Mucosa of stomach (tissue), 1 donor: ENCODE measurements around the gene CADM2.

Experiments
- H3K27me3 ChIP-seq: one replicate; pipeline ENCODE4 v1.7.0; 2013; ENCODE audit warnings: mild to moderate bottlenecking, low read length; ENCODE audit not compliant: control insufficient read depth, insufficient read depth
- H3K36me3 ChIP-seq: one replicate; pipeline ENCODE4 v1.7.0; 2013; ENCODE audit warnings: low read length; ENCODE audit not compliant: control insufficient read depth, insufficient read depth
- H3K4me1 ChIP-seq: one replicate; pipeline ENCODE4 v1.7.0; 2013; ENCODE audit warnings: mild to moderate bottlenecking, low read length; ENCODE audit not compliant: control insufficient read depth, insufficient read depth
- H3K4me3 ChIP-seq: one replicate; pipeline ENCODE4 v1.7.0; 2013; ENCODE audit warnings: low read length
- H3K9ac ChIP-seq: one replicate; pipeline ENCODE4 v1.7.0; 2013; ENCODE audit warnings: mild to moderate bottlenecking, low read length, moderate library complexity
- H3K9me3 ChIP-seq: one replicate; pipeline ENCODE4 v1.7.0; 2013; ENCODE audit warnings: mild to moderate bottlenecking, low read length, moderate library complexity; ENCODE audit not compliant: control insufficient read depth
- donor health status: Pancreatic carcinoma.

Gene CADM2

GRCh38 chr3:84987706-84988504 is 29.1 kb downstream of the CADM2 start:
- Histone ChIP-seq H3K27me3 (no peaks in the 10 kb centered on the region), H3K9ac (no peak overlapping the region), H3K4me1 (no peaks in the 10 kb centered on the region), H3K4me3 (no peak overlapping the region), H3K36me3 (no peaks in the 10 kb centered on the region), H3K9me3 (no peaks in the 10 kb centered on the region)

- no peak overlapping the region for H3K9ac ChIP-seq
- H3K27me3 ChIP-seq: no peaks in the 10 kb centered on the region
- H3K4me1 ChIP-seq: no peaks in the 10 kb centered on the region
- H3K4me3 ChIP-seq: no peak overlapping the region
- H3K9me3 ChIP-seq: no peaks in the 10 kb centered on the region
- H3K36me3 ChIP-seq: no peaks in the 10 kb centered on the region
These were observed 30.3 kb downstream of the CADM2 start for GRCh38 chr3:84989102-84989501.

GRCh38 chr3:84991422-84991900 is 32.7 kb downstream of the CADM2 start:
- Histone ChIP-seq H3K9ac (no peak overlapping the region), H3K27me3 (no peaks in the 10 kb centered on the region), H3K4me1 (no peaks in the 10 kb centered on the region), H3K36me3 (no peaks in the 10 kb centered on the region), H3K4me3 (no peak overlapping the region), H3K9me3 (no peaks in the 10 kb centered on the region)

GRCh38 chr3:84993956-84994355 is 35.2 kb downstream of the CADM2 start:
- no peaks in the 10 kb centered on the region for H3K27me3 ChIP-seq
- H3K9me3 ChIP-seq: no peaks in the 10 kb centered on the region
- no peaks in the 10 kb centered on the region for H3K36me3 ChIP-seq
- H3K4me1 ChIP-seq: no peaks in the 10 kb centered on the region
- no peak overlapping the region for H3K4me3 ChIP-seq
- H3K9ac ChIP-seq: no peak overlapping the region

GRCh38 chr3:84998545-84998944 is 39.8 kb downstream of the CADM2 start:
- no peaks in the 10 kb centered on the region for H3K9me3 ChIP-seq
- H3K9ac ChIP-seq: no peak overlapping the region
- no peaks in the 10 kb centered on the region for H3K27me3 ChIP-seq
- no peaks in the 10 kb centered on the region for H3K36me3 ChIP-seq
- H3K4me1 ChIP-seq: no peaks in the 10 kb centered on the region
- no peak overlapping the region for H3K4me3 ChIP-seq

GRCh38 chr3:85003479-85003878 is 44.7 kb downstream of the CADM2 start:
- H3K36me3 ChIP-seq: no peaks in the 10 kb centered on the region
- no peak overlapping the region for H3K9ac ChIP-seq
- no peaks in the 10 kb centered on the region for H3K4me1 ChIP-seq
- H3K27me3 ChIP-seq: no peaks in the 10 kb centered on the region
- no peak overlapping the region for H3K4me3 ChIP-seq
- no peaks in the 10 kb centered on the region for H3K9me3 ChIP-seq

GRCh38 chr3:85004147-85004546 is 45.4 kb downstream of the CADM2 start:
- Histone ChIP-seq H3K27me3 (no peaks in the 10 kb centered on the region), H3K4me1 (no peaks in the 10 kb centered on the region), H3K4me3 (no peak overlapping the region), H3K9ac (no peak overlapping the region), H3K9me3 (no peaks in the 10 kb centered on the region), H3K36me3 (no peaks in the 10 kb centered on the region)

GRCh38 chr3:85005946-85006345 is 47.2 kb downstream of the CADM2 start:
- Histone ChIP-seq H3K9me3 (no peaks in the 10 kb centered on the region), H3K4me1 (no peaks in the 10 kb centered on the region), H3K9ac (no peak overlapping the region), H3K27me3 (no peaks in the 10 kb centered on the region), H3K4me3 (no peak overlapping the region), H3K36me3 (no peaks in the 10 kb centered on the region)

- Histone ChIP-seq H3K9me3 (no peaks in the 10 kb centered on the region), H3K9ac (no peak overlapping the region), H3K4me3 (no peak overlapping the region), H3K36me3 (no peaks in the 10 kb centered on the region), H3K27me3 (no peaks in the 10 kb centered on the region), H3K4me1 (no peaks in the 10 kb centered on the region)
These were observed 48.7 kb downstream of the CADM2 start for GRCh38 chr3:85007195-85008094.

GRCh38 chr3:85020828-85021227 is 62.0 kb downstream of the CADM2 start:
- Histone ChIP-seq H3K4me3 (no peak overlapping the region), H3K4me1 (no peaks in the 10 kb centered on the region), H3K36me3 (no peaks in the 10 kb centered on the region), H3K9ac (no peak overlapping the region), H3K27me3 (no peaks in the 10 kb centered on the region), H3K9me3 (no peaks in the 10 kb centered on the region)

- no peaks in the 10 kb centered on the region for H3K27me3 ChIP-seq
These were observed 71.3 kb downstream of the CADM2 start for GRCh38 chr3:85030052-85030451.

GRCh38 chr3:85037203-85037602 is 78.4 kb downstream of the CADM2 start:
- Histone ChIP-seq H3K36me3 (no peaks in the 10 kb centered on the region), H3K9ac (no peak overlapping the region), H3K27me3 (no peaks in the 10 kb centered on the region), H3K4me3 (no peak overlapping the region), H3K4me1 (no peaks in the 10 kb centered on the region), H3K9me3 (no peaks in the 10 kb centered on the region)

More at GRCh38 chr3:85030052-85030451, 71.3 kb downstream of the CADM2 start:
- Histone ChIP-seq H3K9ac (no peak overlapping the region), H3K4me3 (no peak overlapping the region), H3K36me3 (no peaks in the 10 kb centered on the region), H3K4me1 (no peaks in the 10 kb centered on the region), H3K9me3 (no peaks in the 10 kb centered on the region)
